Keratinocyte (primary cell): ENCODE data around the gene SBNO2. TPM values are rescaled to one million over a fixed set of nuclear protein-coding genes. Genes with fewer than 3 reads are reported as not detected.

Experiments used
- DNase-seq: peaks from one replicate; pipeline ENCODE4 v3.0.0-alpha.2; 2011; ENCODE audit warnings: low read depth, missing footprints, low spot score
- FAIRE-seq: peaks from 2 replicates; lab custom pipeline; 2011; peaks lifted over from hg19 to GRCh38; lab: Jason Lieb, UNC
- H2AFZ ChIP-seq: 2 replicates; pipeline ENCODE4 v1.6.0; 2012; ENCODE audit warnings: low read length, control low read depth, inconsistent platforms; ENCODE audit not compliant: control insufficient read depth
- H3K27ac ChIP-seq: 2 replicates; pipeline ENCODE4 v1.5.1; 2011; ENCODE audit warnings: low read length; ENCODE audit not compliant: control insufficient read depth, insufficient read depth
- H3K27me3 ChIP-seq: 3 replicates; pipeline ENCODE4 v1.6.0; 2011; ENCODE audit warnings: low read length; ENCODE audit not compliant: control insufficient read depth, insufficient read depth; ENCODE audit errors: extremely low read depth
- H3K36me3 ChIP-seq, 2 experiments: 2 replicates in 1 of 2; 3 replicates in 1 of 2; pipeline ENCODE4 v1.5.1; 2011; ENCODE audit warnings: low read length in 2 of 2, mild to moderate bottlenecking in 1 of 2; ENCODE audit not compliant: control insufficient read depth in 2 of 2, insufficient read depth in 2 of 2; ENCODE audit errors: extremely low read depth in 1 of 2
- H3K4me1 ChIP-seq: 3 replicates; pipeline ENCODE4 v1.5.1; 2011; ENCODE audit warnings: low read length; ENCODE audit not compliant: control insufficient read depth, insufficient read depth; ENCODE audit errors: extremely low read depth
- H3K4me2 ChIP-seq: 3 replicates; pipeline ENCODE4 v1.6.0; 2011; ENCODE audit warnings: low read depth, low read length; ENCODE audit not compliant: control insufficient read depth, insufficient read depth; ENCODE audit errors: extremely low read depth
- H3K4me3 ChIP-seq, 3 experiments: fragments of 200-600 bp in 1 of 3; sonication (generic) in 1 of 3; 2 replicates in 2 of 3; 3 replicates in 1 of 3; pipeline ENCODE4 v1.5.1; 2011 to 2016; ENCODE audit warnings: low read length in 3 of 3, mild to moderate bottlenecking in 3 of 3, control low read depth in 2 of 3, inconsistent platforms in 1 of 3, low read depth in 1 of 3, mixed read lengths in 1 of 3, mixed run types in 1 of 3, moderate library complexity in 1 of 3; ENCODE audit not compliant: control insufficient read depth in 2 of 3, insufficient read depth in 2 of 3; ENCODE audit errors: extremely low read depth in 1 of 3
- H3K79me2 ChIP-seq: 2 replicates; pipeline ENCODE4 v1.6.0; 2012; ENCODE audit warnings: low read length; ENCODE audit not compliant: control insufficient read depth, insufficient read depth
- H3K9ac ChIP-seq: 3 replicates; pipeline ENCODE4 v1.6.0; 2011; ENCODE audit warnings: low read length; ENCODE audit not compliant: control insufficient read depth, insufficient read depth; ENCODE audit errors: extremely low read depth
- H3K9me1 ChIP-seq: 3 replicates; pipeline ENCODE4 v1.6.0; 2011; ENCODE audit warnings: low read length; ENCODE audit not compliant: control insufficient read depth, insufficient read depth; ENCODE audit errors: extremely low read depth
- H3K9me3 ChIP-seq: 2 replicates; pipeline ENCODE4 v1.5.1; 2012; ENCODE audit warnings: low read depth, low read length; ENCODE audit not compliant: control insufficient read depth
- H4K20me1 ChIP-seq: 3 replicates; pipeline ENCODE4 v1.6.0; 2011; ENCODE audit warnings: low read length; ENCODE audit not compliant: control insufficient read depth, insufficient read depth; ENCODE audit errors: extremely low read depth
- EZH2 ChIP-seq: IDR thresholded peaks from one replicate; pipeline ENCODE4 v1.6.1; 2012; ENCODE audit warnings: inconsistent platforms, mild to moderate bottlenecking, low read length, moderate library complexity
- dilution Hi-C: fragments of 300-500 bp; cut with MboI; formaldehyde crosslinking; loops from one replicate; pipeline ENCODE4 v1.7.0; 2020; ENCODE audit warnings: low sequenced_read_pairs; ENCODE audit not compliant: extremely low pct_ligation_motif_present
- polyA plus RNA-seq, 5 experiments: library from polyadenylated mRNA; depleted of rRNA in 3 of 5; stranded (reverse) in 3 of 5; stranded (forward) in 1 of 5; unstranded in 1 of 5; fragments of >200 nt; gene quantifications; 1 replicate in 1 of 5; 2 replicates in 3 of 5; 3 replicates in 1 of 5; pipeline versions ENCODE4 v1.2.1 to v1.2.3, GENCODE V29; 2011 to 2012; ENCODE audit warnings: missing spikeins in 2 of 5, low read depth in 1 of 5, low replicate concordance in 1 of 5
- TF ChIP-seq, protein P1 (sequence below), 3 experiments: IDR thresholded peaks in 1 of 3; conservative IDR thresholded peaks in 1 of 3; optimal IDR thresholded peaks in 1 of 3; 2 replicates in 2 of 3; 3 replicates in 1 of 3; pipeline versions ENCODE3 to v1.5.1; 2011; ENCODE audit warnings: low read length in 3 of 3, mild to moderate bottlenecking in 3 of 3, moderate library complexity in 2 of 3, control low read depth in 1 of 3, inconsistent platforms in 1 of 3; ENCODE audit not compliant: insufficient read depth in 2 of 3; ENCODE audit errors: extremely low read depth in 1 of 3

Gene SBNO2
- polyA plus RNA-seq, 1 donor (not counting 4 experiments of a cell fraction or from before 2014, with no cell fraction given): 10.9 TPM

DNA sequence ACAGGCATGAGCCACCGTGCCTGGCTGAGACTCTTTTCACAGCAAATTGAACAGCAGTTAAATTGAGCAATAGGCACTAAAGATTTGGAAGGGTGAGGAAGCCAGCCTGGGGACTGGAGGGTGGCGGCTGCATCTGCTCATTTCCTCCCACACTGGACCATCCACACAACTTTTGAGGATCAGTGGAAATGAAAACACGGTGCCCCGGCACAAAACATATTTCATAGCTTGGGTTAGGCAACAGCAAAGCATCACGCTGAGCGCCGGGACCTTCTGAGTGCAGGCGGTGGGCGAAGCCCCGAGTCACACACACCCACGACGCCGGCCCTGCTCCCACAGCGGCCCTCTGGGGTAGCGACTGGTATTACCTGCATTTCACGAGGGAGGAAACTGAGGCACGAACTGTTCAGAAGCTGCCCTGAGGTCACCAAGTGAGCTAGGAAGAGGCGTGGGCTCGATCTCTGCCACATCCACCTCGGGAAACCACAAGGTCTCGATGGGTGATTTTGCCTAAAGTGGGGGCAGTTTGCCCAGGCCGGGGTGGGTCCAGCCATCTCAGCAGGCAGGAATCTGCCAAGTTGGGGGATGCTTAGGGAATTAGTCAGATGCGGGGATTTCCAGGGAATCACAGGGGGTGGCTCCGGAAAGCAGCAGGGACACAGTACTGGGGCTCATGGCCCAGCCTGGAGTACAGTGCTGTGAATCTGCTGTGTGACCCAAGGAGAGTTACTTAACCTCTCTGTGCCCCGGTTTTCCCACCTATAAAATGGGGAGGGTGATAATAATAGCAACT lies 3.5 kb upstream of the SBNO2 start:
- peaks cover 48% of the 10 kb centered on the region for H3K4me1 ChIP-seq
- FAIRE-seq: peak; percentile 94

DNA sequence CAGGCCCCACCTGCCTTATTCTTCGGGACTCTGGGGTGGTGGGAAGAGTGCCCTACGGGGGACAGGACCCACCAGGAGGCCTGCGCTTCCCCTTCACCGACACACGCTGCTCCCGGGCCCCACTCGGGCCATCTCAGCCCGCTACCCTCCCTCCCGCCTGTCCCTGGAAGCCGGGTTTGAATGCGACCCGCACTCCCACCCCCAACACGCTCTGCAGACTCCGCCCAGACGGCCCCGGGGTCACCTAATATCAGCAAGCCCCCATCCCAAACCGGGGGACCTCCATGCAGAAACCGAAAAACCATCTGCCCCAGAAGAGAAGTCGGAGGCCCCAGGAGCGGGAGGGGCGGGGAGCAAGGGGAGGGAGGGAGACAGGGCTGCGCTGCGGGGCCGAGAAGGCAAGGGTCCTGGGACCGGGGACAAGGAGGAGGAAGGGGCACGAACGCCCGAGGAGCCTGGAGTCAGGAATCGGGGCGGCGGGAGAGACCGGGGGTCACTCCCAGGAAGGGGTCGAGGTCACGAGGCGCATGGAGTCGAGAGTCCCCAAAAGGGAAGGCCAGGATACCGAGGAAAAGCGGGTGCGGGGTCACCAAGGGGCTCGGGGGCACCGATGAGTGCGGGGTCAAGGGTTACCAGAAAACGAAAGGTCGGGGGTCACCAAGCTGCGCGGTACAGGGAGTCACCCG lies 766 bp downstream of the SBNO2 start:
- H3K4me1 ChIP-seq: peaks cover 65% of the 10 kb centered on the region
- dilution Hi-C loops: no loop called here
- peak overlapping the region; percentile 92 for H3K9ac ChIP-seq
- H3K9me1 ChIP-seq: peaks cover 5% of the 10 kb centered on the region
- H3K27ac ChIP-seq: peak overlapping the region; percentile 82
- TF ChIP-seq, protein P1, sequence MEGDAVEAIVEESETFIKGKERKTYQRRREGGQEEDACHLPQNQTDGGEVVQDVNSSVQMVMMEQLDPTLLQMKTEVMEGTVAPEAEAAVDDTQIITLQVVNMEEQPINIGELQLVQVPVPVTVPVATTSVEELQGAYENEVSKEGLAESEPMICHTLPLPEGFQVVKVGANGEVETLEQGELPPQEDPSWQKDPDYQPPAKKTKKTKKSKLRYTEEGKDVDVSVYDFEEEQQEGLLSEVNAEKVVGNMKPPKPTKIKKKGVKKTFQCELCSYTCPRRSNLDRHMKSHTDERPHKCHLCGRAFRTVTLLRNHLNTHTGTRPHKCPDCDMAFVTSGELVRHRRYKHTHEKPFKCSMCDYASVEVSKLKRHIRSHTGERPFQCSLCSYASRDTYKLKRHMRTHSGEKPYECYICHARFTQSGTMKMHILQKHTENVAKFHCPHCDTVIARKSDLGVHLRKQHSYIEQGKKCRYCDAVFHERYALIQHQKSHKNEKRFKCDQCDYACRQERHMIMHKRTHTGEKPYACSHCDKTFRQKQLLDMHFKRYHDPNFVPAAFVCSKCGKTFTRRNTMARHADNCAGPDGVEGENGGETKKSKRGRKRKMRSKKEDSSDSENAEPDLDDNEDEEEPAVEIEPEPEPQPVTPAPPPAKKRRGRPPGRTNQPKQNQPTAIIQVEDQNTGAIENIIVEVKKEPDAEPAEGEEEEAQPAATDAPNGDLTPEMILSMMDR (optimal IDR thresholded peaks at IDR 0.05 in 1 of 3, IDR thresholded peaks at IDR 0.05 in 1 of 3, conservative IDR thresholded peaks at IDR 0.05 in 1 of 3; ENCODE audit: extremely low read depth in 1 of 3, insufficient read depth in 2 of 3, low read length in 3 of 3): no peak
- no peak for TF ChIP-seq EZH2
- H3K27me3 ChIP-seq: no peaks in the 10 kb centered on the region
- H4K20me1 ChIP-seq: peaks cover 16% of the 10 kb centered on the region
- peaks cover 2 to 10% of the 10 kb centered on the region in 2 experiments for H3K36me3 ChIP-seq
- FAIRE-seq (no peak), DNase-seq (no peak)
- H3K4me3 ChIP-seq: peak overlapping the region; percentile 87 to 94 (median 92)
- peaks cover 55% of the 10 kb centered on the region for H3K79me2 ChIP-seq
- peak overlapping the region; percentile 93 for H3K4me2 ChIP-seq
- H3K9me3 ChIP-seq: no peaks in the 10 kb centered on the region
- no peak overlapping the region for H2AFZ ChIP-seq

More for the DNA sequence above, 3.5 kb upstream of the SBNO2 start:
- Histone ChIP-seq H3K9ac (peak overlapping the region; percentile 73), H3K9me1 (no peaks in the 10 kb centered on the region), H3K4me2 (peak overlapping the region; percentile 59), H3K79me2 (peaks cover 13% of the 10 kb centered on the region), H3K27ac (peak overlapping the region; percentile 92), H2AFZ (no peak overlapping the region), H4K20me1 (no peaks in the 10 kb centered on the region), H3K27me3 (no peaks in the 10 kb centered on the region), H3K36me3 (no peaks in the 10 kb centered on the region), H3K9me3 (no peaks in the 10 kb centered on the region), H3K4me3 (peak overlapping the region; percentile 1 to 44 (median 9))
- dilution Hi-C loops: no loop called here
- TF ChIP-seq EZH2: no peak
- TF ChIP-seq, protein P1 (optimal IDR thresholded peaks at IDR 0.05 in 1 of 3, IDR thresholded peaks at IDR 0.05 in 1 of 3, conservative IDR thresholded peaks at IDR 0.05 in 1 of 3; ENCODE audit: extremely low read depth in 1 of 3, insufficient read depth in 2 of 3, low read length in 3 of 3): peak; percentile 36 to 48 (median 40)
- DNase-seq: peak; percentile 95
